Gastrocnemius medialis (tissue), 4 donors: ENCODE data around the gene CCDC85C.

Source experiments
- POLR2A ChIP-seq, 2 donors: fragments of 450-650 bp; IDR thresholded peaks; one replicate each; pipeline ENCODE4 v1.6.1; 2017; ENCODE audit warnings: antibody characterized with exemption in 2 of 2, mild to moderate bottlenecking in 2 of 2, moderate library complexity in 2 of 2
- TF ChIP-seq, protein P1 (sequence below), 5 experiments: fragments of 450-650 bp in 3 of 5; fragments of 200-600 bp in 2 of 5; sonication (generic) in 2 of 5; IDR thresholded peaks in 4 of 5; conservative IDR thresholded peaks in 1 of 5; 1 replicate in 4 of 5; 2 replicates in 1 of 5; pipeline ENCODE4 v1.5.1; 2016 to 2019; ENCODE audit warnings: antibody characterized with exemption in 5 of 5, mild to moderate bottlenecking in 3 of 5, moderate library complexity in 3 of 5

DNA sequence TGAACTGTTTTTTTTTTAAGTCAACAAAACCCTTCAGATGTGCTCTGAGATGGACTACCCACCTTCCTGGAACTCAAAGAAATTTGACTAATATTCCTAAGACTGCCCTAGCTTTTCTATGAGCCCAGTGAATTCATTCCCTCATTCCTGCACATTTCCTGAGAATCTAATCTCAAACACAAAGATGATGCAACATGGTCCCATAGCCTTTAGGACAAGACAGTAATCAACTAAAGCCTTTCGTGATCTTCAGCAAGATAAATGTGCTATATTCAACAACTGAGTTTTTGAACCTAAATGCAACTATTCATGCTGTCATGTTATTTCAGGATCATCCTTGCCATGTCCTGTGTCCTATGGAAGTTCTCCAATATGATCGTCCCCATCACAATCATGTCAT, 128.3 kb downstream of the CCDC85C start:
- TF ChIP-seq, protein P1, sequence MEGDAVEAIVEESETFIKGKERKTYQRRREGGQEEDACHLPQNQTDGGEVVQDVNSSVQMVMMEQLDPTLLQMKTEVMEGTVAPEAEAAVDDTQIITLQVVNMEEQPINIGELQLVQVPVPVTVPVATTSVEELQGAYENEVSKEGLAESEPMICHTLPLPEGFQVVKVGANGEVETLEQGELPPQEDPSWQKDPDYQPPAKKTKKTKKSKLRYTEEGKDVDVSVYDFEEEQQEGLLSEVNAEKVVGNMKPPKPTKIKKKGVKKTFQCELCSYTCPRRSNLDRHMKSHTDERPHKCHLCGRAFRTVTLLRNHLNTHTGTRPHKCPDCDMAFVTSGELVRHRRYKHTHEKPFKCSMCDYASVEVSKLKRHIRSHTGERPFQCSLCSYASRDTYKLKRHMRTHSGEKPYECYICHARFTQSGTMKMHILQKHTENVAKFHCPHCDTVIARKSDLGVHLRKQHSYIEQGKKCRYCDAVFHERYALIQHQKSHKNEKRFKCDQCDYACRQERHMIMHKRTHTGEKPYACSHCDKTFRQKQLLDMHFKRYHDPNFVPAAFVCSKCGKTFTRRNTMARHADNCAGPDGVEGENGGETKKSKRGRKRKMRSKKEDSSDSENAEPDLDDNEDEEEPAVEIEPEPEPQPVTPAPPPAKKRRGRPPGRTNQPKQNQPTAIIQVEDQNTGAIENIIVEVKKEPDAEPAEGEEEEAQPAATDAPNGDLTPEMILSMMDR (IDR thresholded peaks at IDR 0.05 in 4 of 5, conservative IDR thresholded peaks at IDR 0.05 in 1 of 5) = no peak
- no peak for TF ChIP-seq POLR2A (IDR thresholded peaks at IDR 0.05)
